Nephron (organoid): Measurements from ENCODE around the gene PADI6.

Experiments used
- H3K27ac Mint-ChIP-seq, 3 experiments: 2 replicates each; pipeline ENCODE4 v1.8.0; 2020; ENCODE audit warnings: mixed read lengths in 3 of 3, mild to moderate bottlenecking in 2 of 3, moderate library complexity in 1 of 3
- H3K27me3 Mint-ChIP-seq: 2 replicates; pipeline ENCODE4 v1.8.0; 2021; ENCODE audit warnings: low read depth, mild to moderate bottlenecking, moderate library complexity, mixed read lengths
- H3K36me3 Mint-ChIP-seq: 2 replicates; pipeline ENCODE4 v1.8.0; 2020; ENCODE audit warnings: low read depth, mixed read lengths
- H3K4me1 Mint-ChIP-seq: 2 replicates; pipeline ENCODE4 v1.8.0; 2020; ENCODE audit warnings: mixed read lengths
- H3K4me3 Mint-ChIP-seq, 3 experiments: 2 replicates each; pipeline ENCODE4 v1.8.0; 2020; ENCODE audit warnings: mild to moderate bottlenecking in 3 of 3, mixed read lengths in 3 of 3, moderate library complexity in 2 of 3
- H3K9me3 Mint-ChIP-seq: 2 replicates; pipeline ENCODE4 v1.8.0; 2020; ENCODE audit warnings: mixed read lengths
- CTCF ChIP-seq, 3 experiments: fragments of 200-600 bp; sonication (generic); IDR thresholded peaks; one replicate each; pipeline ENCODE4 v1.5.0; 2021; ENCODE audit warnings: antibody characterized with exemption in 3 of 3; ENCODE audit not compliant: unreplicated experiment in 3 of 3

PADI6 gene

GRCh38 chr1:17347769-17348592 lies 24.0 kb upstream of the PADI6 start:
- Mint-ChIP-seq H3K27me3 (peaks cover 35% of the 10 kb centered on the region), H3K27ac (no peak overlapping the region), H3K4me3 (no peak overlapping the region), H3K4me1 (no peaks in the 10 kb centered on the region), H3K9me3 (peaks cover 11% of the 10 kb centered on the region), H3K36me3 (no peaks in the 10 kb centered on the region)
- no peak for TF ChIP-seq CTCF (IDR thresholded peaks at IDR 0.05; ENCODE audit: unreplicated experiment in 3 of 3)

GRCh38 chr1:17348593-17349234 lies 23.3 kb upstream of the PADI6 start:
- H3K9me3 Mint-ChIP-seq, result peaks cover 8% of the 10 kb centered on the region

GRCh38 chr1:17350083-17350482 lies 21.9 kb upstream of the PADI6 start:
- Mint-ChIP-seq H3K4me3 (no peak overlapping the region), H3K27me3 (peaks cover 28% of the 10 kb centered on the region), H3K27ac (no peak overlapping the region), H3K9me3 (peaks cover 3% of the 10 kb centered on the region), H3K4me1 (no peaks in the 10 kb centered on the region), H3K36me3 (no peaks in the 10 kb centered on the region)
- no peak for TF ChIP-seq CTCF (IDR thresholded peaks at IDR 0.05; ENCODE audit: unreplicated experiment in 3 of 3)

More at GRCh38 chr1:17348593-17349234, 23.3 kb upstream of the PADI6 start:
- H3K4me3 Mint-ChIP-seq, result no peak overlapping the region
- H3K36me3 Mint-ChIP-seq, result no peaks in the 10 kb centered on the region
- no peaks in the 10 kb centered on the region for H3K4me1 Mint-ChIP-seq
- H3K27ac Mint-ChIP-seq, result no peak overlapping the region
- H3K27me3 Mint-ChIP-seq, result peaks cover 33% of the 10 kb centered on the region
- no peak for TF ChIP-seq CTCF (IDR thresholded peaks at IDR 0.05; ENCODE audit: unreplicated experiment in 3 of 3)

GRCh38 chr1:17350928-17351446 lies 21.0 kb upstream of the PADI6 start:
- TF ChIP-seq CTCF (IDR thresholded peaks at IDR 0.05; ENCODE audit: unreplicated experiment in 3 of 3), result no peak
- no peak overlapping the region for H3K27ac Mint-ChIP-seq
- no peak overlapping the region for H3K4me3 Mint-ChIP-seq
- H3K9me3 Mint-ChIP-seq, result no peaks in the 10 kb centered on the region
- H3K27me3 Mint-ChIP-seq, result peaks cover 28% of the 10 kb centered on the region
- H3K36me3 Mint-ChIP-seq, result no peaks in the 10 kb centered on the region
- H3K4me1 Mint-ChIP-seq, result no peaks in the 10 kb centered on the region

GRCh38 chr1:17351598-17352324 lies 20.2 kb upstream of the PADI6 start:
- TF ChIP-seq CTCF (IDR thresholded peaks at IDR 0.05; ENCODE audit: unreplicated experiment in 3 of 3), result no peak
- Mint-ChIP-seq H3K27ac (no peak overlapping the region), H3K27me3 (peaks cover 26% of the 10 kb centered on the region), H3K9me3 (no peaks in the 10 kb centered on the region), H3K4me3 (no peak overlapping the region), H3K4me1 (no peaks in the 10 kb centered on the region), H3K36me3 (no peaks in the 10 kb centered on the region)
